ENCODE data around the gene CEP120.

DNA sequence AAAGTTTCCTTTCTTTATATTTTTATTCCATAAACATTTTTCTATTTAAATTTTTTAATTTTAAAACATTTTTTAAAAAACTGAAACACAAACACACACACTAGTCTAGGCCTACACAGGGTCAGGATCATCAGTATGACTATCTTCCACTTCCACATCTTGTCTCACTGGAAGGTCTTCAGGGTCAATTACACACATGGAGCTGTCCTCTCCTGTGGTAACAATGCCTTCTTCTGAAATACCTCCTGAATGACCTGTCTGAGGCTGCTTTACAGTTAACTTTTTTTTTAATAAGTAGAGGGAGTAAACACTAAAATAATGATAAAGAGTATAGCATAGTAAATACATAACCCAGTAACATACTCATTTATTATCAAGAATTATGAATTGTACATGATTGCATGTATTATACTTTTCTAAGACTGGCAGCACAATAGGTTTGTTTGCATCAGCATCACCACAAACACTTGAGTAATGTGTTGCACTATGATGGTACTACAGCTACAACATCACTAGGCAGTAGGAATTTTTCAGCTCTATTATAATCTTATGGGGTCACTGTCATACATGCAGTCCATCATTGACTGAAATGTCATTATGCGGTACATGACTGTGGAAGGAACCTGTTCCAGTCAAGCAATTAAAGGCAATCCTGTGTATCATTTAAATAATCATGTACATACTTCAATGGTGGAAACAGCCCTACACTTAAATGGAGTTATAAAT is 17.4 kb upstream of the CEP120 start:
- TF ChIP-seq, protein P1, sequence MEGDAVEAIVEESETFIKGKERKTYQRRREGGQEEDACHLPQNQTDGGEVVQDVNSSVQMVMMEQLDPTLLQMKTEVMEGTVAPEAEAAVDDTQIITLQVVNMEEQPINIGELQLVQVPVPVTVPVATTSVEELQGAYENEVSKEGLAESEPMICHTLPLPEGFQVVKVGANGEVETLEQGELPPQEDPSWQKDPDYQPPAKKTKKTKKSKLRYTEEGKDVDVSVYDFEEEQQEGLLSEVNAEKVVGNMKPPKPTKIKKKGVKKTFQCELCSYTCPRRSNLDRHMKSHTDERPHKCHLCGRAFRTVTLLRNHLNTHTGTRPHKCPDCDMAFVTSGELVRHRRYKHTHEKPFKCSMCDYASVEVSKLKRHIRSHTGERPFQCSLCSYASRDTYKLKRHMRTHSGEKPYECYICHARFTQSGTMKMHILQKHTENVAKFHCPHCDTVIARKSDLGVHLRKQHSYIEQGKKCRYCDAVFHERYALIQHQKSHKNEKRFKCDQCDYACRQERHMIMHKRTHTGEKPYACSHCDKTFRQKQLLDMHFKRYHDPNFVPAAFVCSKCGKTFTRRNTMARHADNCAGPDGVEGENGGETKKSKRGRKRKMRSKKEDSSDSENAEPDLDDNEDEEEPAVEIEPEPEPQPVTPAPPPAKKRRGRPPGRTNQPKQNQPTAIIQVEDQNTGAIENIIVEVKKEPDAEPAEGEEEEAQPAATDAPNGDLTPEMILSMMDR (conservative IDR thresholded peaks at IDR 0.05; ENCODE audit: low read depth, low read length) = no peak
- no peak for TF ChIP-seq EZH2 (IDR thresholded peaks at IDR 0.05; ENCODE audit: borderline replicate concordance, low read depth, low read length, poor library complexity, severe bottlenecking)
